Stimulated activated CD4-positive, alpha-beta T cell treated with anti-CD3 and anti-CD28 coated beads, Interleukin-12 subunit alpha, Interleukin-12 subunit beta, amount 100 ng/mL, for 24 hours (primary cell): Measurements from ENCODE around the gene PTGER1.
A peak's percentile ranks its signal among the peaks of the same experiment; 100 is the strongest.
"Not testable (repeated sequence)": the region's sequence is repeated elsewhere in the genome, so short reads cannot be mapped to it uniquely, and the experiment has no call there.

Experiments
- DNase-seq, 2 experiments: peaks; one replicate each; pipeline ENCODE4 v3.0.0-alpha.2; 2020; ENCODE audit warnings: low read depth in 2 of 2

The PTGER1 gene, protein sequence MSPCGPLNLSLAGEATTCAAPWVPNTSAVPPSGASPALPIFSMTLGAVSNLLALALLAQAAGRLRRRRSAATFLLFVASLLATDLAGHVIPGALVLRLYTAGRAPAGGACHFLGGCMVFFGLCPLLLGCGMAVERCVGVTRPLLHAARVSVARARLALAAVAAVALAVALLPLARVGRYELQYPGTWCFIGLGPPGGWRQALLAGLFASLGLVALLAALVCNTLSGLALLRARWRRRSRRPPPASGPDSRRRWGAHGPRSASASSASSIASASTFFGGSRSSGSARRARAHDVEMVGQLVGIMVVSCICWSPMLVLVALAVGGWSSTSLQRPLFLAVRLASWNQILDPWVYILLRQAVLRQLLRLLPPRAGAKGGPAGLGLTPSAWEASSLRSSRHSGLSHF

DNA sequence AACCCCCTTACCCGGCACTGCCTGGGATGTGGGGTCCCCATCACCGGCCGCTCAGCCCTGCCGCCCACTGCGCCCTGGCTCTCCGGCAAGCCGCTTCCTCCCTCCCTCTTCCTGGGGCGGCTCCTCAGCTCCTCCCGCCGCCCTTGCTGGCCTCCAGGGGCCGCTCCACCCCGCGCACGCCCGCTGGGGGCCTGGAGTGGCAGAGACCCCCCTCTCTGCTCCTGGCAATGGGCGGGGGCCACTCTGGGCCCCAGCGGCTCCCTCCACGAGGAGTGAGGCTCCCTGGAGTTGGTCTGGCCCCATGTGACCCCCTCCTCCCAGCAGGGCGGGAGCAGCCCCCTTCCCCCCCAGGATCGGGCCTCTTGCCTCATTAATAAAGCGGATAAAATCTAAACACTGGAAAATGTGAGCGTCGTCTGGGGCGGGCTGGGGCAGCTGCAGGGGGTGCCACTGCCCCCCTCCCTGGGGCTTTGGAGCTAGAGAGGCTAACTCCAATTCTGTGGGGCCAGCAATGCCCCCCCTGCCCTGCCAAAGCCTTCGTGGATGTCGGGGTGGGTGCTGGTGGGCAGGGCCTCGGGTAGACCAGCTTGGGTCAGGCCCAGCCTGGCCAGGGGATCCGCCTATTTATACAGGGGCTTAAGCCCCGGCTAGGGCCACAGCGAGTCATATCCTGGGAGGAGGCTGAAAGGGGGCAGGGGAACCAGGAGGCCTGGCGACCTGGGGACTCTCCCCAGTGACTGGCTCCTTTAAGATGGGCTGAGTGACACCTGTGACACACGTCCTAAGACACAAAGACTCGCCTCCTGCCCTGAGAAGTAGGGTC, at the start of gene PTGER1:
PTGER1 (minus strand) TSS at position 104 of the 823 bp plus-strand sequence. CDS start 1,034 bp downstream, outside the sequence.
- no peak for DNase-seq

DNA sequence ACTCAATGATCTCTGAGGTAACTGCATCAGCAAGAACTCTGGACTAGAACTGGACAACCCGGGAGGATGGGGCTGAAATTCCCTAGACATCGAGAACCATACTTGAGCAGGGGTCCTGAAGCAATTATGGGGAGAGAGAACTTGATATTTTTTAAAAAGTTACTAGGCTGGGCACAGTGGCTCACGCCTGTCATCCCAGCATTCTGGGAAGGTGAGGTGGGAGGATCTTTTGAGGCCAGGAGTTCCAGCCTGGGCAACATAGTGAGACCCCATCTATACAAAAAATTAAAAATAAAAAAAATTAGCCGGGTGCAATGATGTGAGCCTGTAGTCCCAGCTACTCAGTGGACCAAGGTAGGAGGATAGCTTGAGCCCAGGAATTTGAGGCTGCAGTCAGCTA, 45.4 kb upstream of the PTGER1 start:
- DNase-seq: no peak

DNA sequence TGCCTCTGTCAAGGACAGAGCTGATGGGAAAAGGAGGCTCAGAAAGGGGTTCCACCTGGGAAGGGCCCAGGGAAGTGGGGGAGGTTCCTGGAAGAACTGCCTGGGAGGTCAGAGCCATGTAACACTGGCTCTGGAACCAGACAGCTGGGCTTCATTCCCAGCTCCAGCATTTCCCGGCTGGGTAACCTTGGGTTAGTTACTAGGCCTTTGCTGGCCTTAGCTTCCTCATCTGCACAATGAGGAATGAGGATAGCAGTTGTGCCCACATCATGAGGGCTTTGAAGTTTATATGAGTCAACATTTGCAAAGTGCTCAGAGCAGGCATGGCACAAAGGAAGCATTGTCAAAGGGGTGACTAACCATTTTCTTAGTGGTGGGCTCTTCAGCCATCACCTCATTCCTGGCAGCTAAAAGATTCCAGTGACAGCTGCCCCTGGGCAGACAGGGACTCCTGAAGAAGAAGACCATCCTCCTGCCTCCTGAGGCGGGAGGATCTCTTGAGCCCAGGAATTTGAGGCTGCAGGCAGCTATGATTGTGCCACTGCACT, 44.8 kb upstream of the PTGER1 start:
- no peak for DNase-seq

DNA sequence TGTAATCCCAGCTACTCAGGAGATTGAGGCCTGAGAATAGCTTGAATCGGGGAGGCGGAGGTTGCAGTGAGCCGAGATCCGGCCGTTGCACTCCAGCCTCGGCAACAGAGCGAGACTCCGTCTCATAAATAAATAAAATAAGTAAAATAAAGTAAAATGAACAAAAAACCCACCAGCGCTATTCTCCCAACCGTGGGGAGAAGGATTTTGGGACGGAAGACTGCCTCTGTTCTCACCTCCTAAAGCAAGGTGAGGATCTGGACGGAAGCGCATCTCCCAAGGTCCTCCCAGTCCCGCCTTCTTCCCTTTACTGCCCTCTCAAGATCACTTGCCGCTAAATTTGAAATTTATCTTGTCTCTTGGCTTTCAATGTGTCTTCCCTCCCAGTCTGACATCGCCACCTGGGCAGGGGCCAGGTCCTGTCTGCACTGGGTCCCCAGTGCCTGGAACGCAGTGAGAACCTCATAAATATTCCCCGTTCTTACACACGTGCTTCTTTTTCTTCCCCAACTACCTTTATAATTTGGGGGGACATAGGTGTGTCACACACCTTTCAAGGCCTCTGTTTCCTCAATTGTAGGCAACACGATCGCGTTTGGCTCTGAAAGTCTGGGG, 44.2 kb upstream of the PTGER1 start:
- DNase-seq: no peak

DNA sequence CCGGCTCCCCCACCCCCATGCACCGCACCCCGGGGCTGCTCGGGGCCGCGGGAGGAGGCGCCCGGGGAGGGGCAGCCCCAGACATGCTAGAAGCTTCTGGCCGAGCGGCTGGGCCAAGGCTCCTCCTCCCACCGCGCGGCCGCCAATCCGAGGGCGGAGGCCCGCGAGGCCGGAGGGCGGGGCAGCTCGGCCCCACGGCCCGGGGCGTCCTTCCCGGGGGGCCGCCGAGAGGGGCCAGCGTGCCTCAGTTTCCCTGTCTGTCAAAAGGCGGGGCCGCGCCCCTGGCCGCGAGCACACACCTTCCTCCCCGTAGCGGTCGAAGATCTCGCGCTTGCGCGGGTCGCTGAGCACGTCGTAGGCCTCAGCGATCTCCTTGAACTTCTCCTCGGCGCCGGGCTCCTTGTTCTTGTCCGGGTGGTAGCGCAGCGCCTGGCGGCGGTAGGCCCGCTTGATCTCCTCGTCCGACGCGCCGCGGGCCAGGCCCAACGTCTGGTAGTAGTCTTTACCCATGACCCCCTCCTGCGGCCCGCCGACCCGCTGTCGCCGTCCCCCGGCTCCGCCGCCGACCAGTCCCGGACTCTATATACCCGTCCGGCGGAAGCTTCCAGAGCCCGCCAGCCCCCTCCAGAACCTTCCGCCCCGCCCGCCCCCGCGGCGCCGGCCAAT, 42.8 kb upstream of the PTGER1 start, which contains the start of gene DNAJB1:
DNAJB1 (minus strand) TSS at position 558 of the 666 bp plus-strand sequence; CDS start at position 510, 48 bp downstream.
- peak; percentile 52 to 57 for DNase-seq

DNA sequence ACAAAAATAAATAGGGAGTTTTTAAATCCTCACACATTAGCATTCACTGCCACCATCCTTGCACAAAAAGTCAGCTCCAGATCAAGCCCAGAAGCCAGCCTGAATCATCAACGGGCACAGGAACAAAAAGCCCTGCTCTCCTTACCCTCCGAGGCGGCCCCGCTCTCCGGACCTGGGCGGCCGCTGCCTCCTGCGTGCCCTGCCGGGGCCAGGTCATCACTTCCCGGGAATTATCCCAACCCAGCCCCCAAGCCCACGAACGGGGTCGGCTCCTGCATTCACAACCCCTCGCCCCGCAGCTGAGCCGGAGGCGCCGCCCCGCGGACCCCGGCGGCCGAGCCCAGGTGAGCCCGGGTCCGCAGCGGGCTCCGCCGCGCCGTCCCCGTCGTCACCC, 42.3 kb upstream of the PTGER1 start:
- no peak for DNase-seq

DNA sequence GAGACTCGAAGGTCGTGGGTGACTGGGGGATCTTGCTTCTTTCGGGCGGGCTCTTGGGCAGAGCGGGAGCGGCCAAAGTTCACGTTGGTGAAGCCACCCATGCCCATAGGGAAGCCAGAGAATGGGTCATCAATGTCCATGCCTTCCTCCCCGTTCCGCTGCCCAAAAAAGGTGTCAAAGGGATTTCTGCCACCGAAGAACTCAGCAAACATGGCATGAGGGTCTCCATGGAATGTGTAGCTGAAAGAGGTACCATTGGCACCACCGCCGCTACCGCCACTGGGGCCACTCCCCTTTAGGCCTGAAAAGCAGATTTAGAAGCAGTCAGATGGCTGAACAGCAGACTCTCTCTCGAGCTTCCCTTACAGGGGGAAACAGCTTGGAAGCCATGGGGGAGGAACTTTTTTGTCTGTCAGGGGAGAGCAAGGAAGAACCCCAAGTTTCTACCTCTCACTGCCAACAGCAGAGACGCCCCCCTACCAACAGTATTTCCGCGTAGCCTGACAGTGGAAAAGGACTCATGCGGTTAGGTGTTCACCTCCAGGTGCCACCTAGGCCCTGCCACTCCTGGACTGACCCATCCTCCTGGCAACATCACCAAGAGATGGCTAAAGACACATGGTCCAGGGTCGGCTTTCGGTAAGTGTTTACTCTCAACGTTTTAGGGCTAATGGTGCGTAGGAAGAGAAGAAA, 41.7 kb upstream of the PTGER1 start:
- DNase-seq: no peak

DNA sequence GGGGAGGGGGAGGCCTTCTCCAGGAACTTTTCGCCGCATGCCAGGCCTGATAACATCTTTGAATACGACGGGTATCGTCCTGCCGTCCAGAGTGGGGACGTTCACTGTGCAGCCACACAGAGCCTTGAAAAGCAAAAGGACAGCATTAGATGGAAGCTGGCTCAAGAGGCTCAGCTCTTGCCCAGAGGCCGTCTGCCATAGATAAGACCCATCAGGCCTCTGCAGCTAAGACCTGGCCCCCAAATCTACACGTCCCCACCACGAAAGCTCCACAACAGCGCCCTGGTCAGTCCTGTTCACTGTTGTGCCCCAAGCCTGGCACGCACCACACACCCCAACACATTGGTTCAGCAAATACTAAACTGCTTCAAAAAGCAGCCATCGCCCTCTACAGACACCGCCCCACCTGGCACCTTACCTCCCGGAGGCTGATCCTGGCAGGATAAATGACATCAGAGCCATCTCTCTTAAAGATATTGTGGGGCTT, 40.9 kb upstream of the PTGER1 start:
- DNase-seq: no peak

DNA sequence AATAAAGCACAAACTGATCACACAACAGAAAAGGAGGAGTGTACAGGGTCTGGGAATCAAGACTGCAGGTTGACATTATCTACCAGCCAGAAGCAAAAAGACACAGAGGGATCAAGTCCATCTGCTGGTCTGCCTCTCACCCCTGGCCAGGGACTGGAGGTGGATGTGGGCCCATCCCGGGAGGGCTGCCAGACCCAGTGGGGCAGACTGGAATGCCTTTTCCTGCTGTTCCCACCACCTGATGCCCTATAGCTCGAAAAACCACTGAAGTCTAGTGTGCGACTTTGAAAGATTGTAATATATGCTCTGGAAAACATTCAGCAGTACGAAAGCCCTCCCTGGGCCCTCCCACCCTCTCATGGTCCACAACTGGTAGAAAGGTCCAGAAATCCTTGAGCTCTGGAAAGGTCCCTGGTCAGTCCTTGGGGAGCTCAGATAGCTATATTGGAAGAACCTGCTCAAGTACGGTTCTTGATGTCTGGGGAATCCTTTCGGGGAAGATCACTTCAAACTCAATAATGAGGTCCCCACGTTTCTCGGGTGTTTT, 40.4 kb upstream of the PTGER1 start:
- no peak for DNase-seq

DNA sequence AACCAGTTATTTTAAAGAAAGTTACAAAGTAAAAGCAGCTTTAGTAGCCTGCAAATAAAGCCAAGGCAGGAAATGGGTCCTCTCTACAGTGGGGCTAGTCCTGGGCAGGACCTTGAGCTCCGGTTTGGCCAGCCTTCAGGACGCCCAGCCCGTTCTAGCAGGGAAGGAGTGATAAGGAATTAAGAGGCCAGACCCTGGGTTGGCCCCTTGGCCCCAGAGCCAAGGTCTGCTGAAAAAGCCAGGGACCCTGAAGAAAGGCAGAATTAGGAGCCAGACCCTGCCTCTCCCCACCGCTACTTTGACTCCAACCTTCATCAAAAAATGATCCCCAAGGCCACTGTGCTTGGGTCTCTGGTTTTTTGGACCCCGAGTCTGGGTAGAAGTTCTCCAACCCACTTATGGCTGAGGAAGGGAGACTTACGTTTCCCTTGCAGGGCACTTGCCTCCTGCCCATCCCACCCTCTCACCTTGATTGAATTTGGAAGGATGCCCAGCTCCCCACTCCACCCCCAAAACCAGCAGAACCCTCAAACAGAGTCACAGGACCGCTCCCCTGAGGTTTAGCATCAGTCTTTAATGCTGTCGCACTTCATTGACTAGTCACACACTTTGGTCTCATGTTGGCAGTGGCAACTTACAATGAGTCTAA, 39.2 kb upstream of the PTGER1 start:
- no peak for DNase-seq

DNA sequence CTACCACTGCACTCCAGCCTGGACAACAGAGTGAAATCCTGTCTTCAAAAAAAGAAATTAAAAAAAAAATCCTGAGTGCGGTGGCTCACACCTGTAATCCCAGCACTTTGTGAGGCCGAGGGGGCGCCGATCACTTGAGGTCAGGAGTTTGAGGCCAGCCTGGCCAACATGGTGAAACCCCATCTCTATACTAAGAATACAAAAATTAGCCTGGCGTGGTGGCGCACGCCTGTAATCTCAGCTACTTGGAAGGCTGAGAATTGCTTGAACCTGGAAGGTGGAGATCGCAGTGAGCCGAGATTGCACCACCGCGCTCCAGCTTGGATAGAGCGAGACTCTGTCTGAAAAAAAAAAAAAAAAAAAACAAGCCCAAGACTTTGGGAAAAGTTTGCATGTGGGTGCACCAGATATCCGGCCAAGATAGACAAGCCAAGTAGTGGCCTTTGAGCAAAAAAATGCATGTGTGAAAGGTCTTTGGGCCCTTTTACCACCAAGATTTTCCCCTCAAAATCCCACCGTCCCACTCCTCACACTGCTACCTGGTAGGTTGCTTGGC, 37.3 kb upstream of the PTGER1 start:
- DNase-seq: no peak

DNA sequence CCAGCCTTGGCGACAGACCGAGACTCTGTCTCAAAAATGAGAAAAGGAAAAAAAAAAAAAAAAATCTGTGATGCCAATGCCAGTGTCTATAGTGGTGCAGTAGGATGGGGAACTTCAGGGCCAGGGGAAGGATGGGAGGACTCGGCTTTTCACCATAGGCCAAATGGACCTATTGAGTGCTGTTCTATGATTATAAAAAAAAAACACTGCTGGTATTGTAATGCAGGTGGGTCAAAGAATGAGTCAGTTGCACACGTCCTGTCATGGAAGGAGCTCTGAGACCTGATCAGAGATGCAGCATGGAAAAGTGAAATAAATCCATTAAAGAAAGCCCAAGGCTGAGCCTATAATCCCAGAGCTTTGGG, 36.1 kb upstream of the PTGER1 start:
- DNase-seq: no peak

DNA sequence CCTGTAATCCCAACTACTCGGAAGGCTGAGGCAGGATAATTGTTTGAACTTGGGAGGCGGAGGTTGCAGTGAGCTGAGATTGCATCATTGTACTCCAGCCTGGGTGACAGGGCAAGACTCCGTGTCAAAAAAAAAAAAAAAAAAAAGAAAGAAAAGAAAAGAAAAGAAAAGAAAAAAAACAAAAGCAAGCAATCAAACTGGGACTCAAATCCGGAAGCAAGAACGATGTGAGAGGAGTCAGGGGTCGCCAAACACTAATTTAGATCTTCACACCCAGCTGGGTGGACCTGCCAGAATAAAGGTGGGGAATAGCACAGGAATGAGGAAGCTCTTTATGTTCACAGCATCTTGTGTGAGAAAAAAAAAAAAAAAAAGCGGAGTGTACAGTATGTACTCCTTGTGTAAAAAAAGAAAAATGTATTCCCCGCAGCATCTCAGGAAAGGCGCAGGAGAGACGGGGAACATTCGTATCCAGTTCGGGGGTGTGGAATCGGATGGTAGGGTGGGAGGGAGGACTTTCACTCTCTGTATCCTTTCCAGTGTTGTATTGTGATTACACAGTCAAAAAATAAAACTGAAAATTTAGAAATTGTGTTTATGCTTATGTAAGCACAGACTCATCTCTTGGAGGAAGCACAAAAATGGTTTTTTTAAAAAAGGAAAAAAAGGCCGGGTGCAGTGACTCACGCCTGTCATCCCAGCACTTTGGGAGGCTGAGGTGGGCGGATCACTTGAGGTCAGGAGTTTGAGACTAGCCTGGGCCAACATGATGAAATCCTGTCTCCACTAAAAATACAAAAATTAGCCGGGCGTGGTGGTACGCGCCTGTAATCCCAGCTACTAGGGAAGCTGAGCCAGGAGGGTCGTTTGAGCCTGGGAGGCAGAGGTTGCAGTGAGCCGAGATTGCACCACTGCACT, 35.4 kb upstream of the PTGER1 start:
- no peak for DNase-seq

DNA sequence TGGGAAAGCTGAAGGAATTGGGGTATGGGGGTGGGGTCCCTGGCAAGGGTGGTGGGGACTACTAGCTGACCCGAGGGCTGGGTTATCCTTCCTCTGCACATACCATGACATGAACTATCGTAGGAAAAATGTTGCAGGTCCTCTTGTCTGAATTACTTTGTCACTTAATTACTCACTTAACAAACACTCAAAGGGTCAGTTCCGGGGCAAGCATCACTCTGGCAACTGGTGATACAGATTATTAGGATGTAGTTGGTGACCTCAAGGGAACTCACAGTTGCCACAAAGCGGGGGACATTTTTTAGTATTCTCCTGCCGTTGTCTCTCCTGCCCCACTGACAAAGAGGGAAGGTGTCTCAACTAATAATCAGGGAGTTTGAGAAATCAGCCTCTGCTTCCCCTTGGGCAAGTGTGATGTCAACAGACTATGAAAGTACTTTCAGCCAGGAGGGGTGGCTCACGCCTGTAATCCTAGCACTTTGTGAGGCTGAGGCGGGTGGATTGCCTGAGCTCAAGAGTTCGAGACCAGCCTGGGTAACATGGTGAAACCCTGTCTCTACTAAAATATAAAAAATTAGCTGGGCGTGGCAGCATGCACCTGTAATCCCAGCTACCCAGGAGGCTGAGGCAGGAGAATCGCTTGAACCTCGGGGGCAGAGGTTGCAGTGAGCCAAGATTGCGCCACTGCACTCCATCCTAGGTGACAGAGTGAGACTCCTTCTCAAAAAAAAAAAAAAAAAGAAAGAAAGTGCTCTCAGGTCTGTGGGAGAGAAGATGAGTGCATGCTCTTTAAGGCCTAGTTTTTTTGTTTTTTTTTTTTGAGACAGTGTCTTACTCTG, 32.8 kb upstream of the PTGER1 start:
- no peak for DNase-seq

DNA sequence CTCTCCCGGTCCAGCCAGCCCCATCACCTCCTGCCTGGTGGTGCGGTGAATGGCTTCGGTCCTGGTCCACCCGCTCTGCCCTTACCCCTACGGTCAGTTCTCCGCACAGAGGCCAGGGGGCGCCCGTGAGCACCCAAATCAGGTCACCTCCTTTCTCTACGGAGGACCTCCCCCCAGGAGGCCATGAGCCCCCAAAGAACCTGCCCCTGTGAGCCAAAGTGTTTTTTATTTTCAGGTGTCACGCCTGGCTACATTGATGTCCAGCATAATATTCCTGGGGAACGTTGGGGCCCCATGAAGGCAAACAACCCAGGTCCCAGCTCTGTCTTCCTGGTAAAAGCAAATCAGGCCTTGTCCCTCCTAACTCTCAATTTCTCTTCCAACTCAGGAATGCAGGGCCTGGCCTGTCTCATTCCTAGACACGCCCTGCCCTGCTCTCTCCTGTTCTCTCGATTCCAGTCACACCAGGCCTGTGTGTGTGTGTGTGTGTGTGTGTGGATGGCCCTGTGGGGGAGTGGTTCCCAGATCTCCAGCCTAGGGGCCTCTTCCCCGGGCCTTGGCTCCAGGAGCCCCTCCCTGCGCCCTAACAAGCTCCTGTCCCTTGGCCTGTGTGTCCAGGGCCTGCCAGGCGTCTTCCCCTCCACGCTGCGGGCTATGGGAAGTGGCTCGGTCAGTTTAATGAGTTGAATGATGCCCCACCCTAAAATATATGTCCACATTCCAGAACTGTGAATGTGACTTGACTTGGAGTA, 30.5 kb upstream of the PTGER1 start:
- peak in 1 of 2 experiments; percentile 69 for DNase-seq

DNA sequence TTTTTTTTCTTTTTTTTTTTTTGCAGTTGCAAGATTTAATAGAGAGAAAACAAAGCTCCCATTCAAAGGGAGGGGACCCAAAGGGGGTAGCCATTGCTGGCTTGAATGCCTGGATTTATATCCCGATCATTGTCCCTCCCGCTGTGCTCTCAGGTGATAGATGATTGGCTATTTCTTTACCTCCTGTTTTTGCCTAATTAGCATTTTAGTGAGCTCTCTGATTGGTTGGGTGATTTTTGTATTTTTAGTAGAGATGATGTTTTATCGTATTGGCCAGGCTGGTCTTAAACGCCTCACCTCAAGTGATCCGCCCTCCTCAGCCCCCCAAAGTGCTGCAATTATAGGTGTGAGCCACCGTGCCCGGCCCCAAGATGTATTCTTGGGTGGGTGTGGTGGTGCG, 29.4 kb upstream of the PTGER1 start:
- DNase-seq: not testable (repeated sequence)

DNA sequence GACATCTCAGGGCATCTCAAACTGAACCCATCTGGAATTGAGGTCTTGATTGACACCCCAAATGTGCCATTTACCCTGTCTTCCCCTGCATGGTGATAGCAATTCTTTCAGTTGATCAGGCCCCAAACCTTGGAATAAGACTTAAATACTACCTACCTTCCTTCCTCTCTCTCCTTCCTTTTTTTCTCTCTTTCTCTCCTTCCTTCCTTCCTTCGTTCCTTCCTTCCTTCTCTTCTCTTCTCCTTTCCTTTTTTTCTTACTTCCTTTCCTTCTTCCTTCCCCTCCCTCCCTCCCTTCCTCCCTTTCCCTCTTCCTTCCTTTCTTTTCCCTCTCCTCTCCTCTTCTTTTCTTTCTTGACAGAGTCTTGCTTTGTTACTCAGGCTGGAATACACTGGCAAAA, 28.1 kb upstream of the PTGER1 start:
- no peak for DNase-seq
